H9 (cell line): Measurements from ENCODE around the gene TOP3B. TPM values are rescaled to one million over a fixed set of nuclear protein-coding genes. Genes with fewer than 3 reads are reported as not detected.
A peak's percentile ranks its signal among the peaks of the same experiment; 100 is the strongest.

ENCODE experiments used
- DNase-seq: peaks from one replicate; pipeline ENCODE4 v3.0.0-alpha.2; 2017
- H2AFZ ChIP-seq: one replicate; pipeline ENCODE4 v1.6.1; 2013; ENCODE audit warnings: mild to moderate bottlenecking, low read length, control low read depth, moderate library complexity
- H2AK5ac ChIP-seq: 2 replicates; pipeline ENCODE4 v1.6.1; 2013; ENCODE audit warnings: low read length, control low read depth, mixed read lengths; ENCODE audit not compliant: insufficient read length
- H2BK120ac ChIP-seq: one replicate; pipeline ENCODE4 v1.6.1; 2013; ENCODE audit warnings: low read depth, mild to moderate bottlenecking, low read length, control low read depth, inconsistent platforms; ENCODE audit not compliant: poor library complexity, severe bottlenecking
- H2BK12ac ChIP-seq: 2 replicates; pipeline ENCODE4 v1.6.1; 2013; ENCODE audit warnings: low read length, control low read depth, mixed read lengths, low read depth; ENCODE audit not compliant: insufficient read length
- H2BK15ac ChIP-seq: 2 replicates; pipeline ENCODE4 v1.6.1; 2013; ENCODE audit warnings: low read depth, low read length, control low read depth
- H2BK20ac ChIP-seq: one replicate; pipeline ENCODE4 v1.6.1; 2013; ENCODE audit warnings: low read depth, mild to moderate bottlenecking, low read length, control low read depth, inconsistent platforms; ENCODE audit not compliant: poor library complexity, severe bottlenecking
- H2BK5ac ChIP-seq: 2 replicates; pipeline ENCODE4 v1.6.1; 2013; ENCODE audit warnings: low read length, control low read depth, mixed read lengths; ENCODE audit not compliant: insufficient read length
- H3K14ac ChIP-seq: 2 replicates; pipeline ENCODE4 v1.6.1; 2013; ENCODE audit warnings: low read length, control low read depth; ENCODE audit not compliant: insufficient read depth
- H3K18ac ChIP-seq: 2 replicates; pipeline ENCODE4 v1.6.1; 2013; ENCODE audit warnings: low read depth, mild to moderate bottlenecking, mixed read lengths, low read length, control low read depth; ENCODE audit not compliant: insufficient read length
- H3K23ac ChIP-seq: 2 replicates; pipeline ENCODE4 v1.6.1; 2013; ENCODE audit warnings: low read length, control low read depth, mixed read lengths, low read depth; ENCODE audit not compliant: insufficient read length
- H3K23me2 ChIP-seq: 2 replicates; pipeline ENCODE4 v1.6.1; 2013; ENCODE audit warnings: low read depth, mild to moderate bottlenecking, mixed read lengths, low read length, control low read depth; ENCODE audit not compliant: insufficient read length, poor library complexity, severe bottlenecking
- H3K27ac ChIP-seq: 2 replicates; pipeline ENCODE4 v1.5.1; 2013; ENCODE audit warnings: low read length, control low read depth, mixed read lengths, low read depth; ENCODE audit not compliant: insufficient read length
- H3K27me3 ChIP-seq: 2 replicates; pipeline ENCODE4 v1.6.1; 2013; ENCODE audit warnings: low read length, control low read depth, inconsistent platforms; ENCODE audit not compliant: insufficient read depth
- H3K4ac ChIP-seq: 2 replicates; pipeline ENCODE4 v1.6.1; 2013; ENCODE audit warnings: low read depth, mild to moderate bottlenecking, control low read depth, inconsistent platforms, low read length, moderate library complexity
- H3K4me1 ChIP-seq: 2 replicates; pipeline ENCODE4 v1.6.1; 2013; ENCODE audit warnings: low read length, control low read depth, inconsistent platforms; ENCODE audit not compliant: insufficient read depth
- H3K4me2 ChIP-seq: 2 replicates; pipeline ENCODE4 v1.6.1; 2013; ENCODE audit warnings: low read length, control low read depth, mixed read lengths; ENCODE audit not compliant: insufficient read length, insufficient read depth
- H3K56ac ChIP-seq: 2 replicates; pipeline ENCODE4 v1.6.1; 2013; ENCODE audit warnings: low read depth, mild to moderate bottlenecking, mixed read lengths, low read length, control low read depth; ENCODE audit not compliant: insufficient read length
- H3K79me1 ChIP-seq: 2 replicates; pipeline ENCODE4 v1.6.1; 2013; ENCODE audit warnings: low read depth, mild to moderate bottlenecking, moderate library complexity, low read length, control low read depth, inconsistent platforms; ENCODE audit not compliant: insufficient read depth, poor library complexity, severe bottlenecking
- H3K79me2 ChIP-seq: 2 replicates; pipeline ENCODE4 v1.6.1; 2013; ENCODE audit warnings: low read length, control low read depth, inconsistent platforms; ENCODE audit not compliant: insufficient read depth
- H3K9ac ChIP-seq: 2 replicates; pipeline ENCODE4 v1.6.1; 2013; ENCODE audit warnings: low read length, control low read depth, mixed read lengths; ENCODE audit not compliant: insufficient read length; ENCODE audit errors: extremely low read depth
- H3K9me3 ChIP-seq: one replicate; pipeline ENCODE4 v1.6.1; 2013; ENCODE audit warnings: low read depth, low read length, inconsistent platforms; ENCODE audit not compliant: control insufficient read depth
- H3T11ph ChIP-seq: one replicate; pipeline ENCODE4 v1.6.1; 2013; ENCODE audit warnings: mild to moderate bottlenecking, low read length, control low read depth, inconsistent platforms
- H4K20me1 ChIP-seq: one replicate; pipeline ENCODE4 v1.6.1; 2013; ENCODE audit not compliant: control insufficient read depth, insufficient read length, insufficient read depth
- H4K5ac ChIP-seq: 2 replicates; pipeline ENCODE4 v1.6.1; 2013; ENCODE audit warnings: low read depth, mild to moderate bottlenecking, mixed read lengths, low read length, control low read depth; ENCODE audit not compliant: insufficient read length
- H4K8ac ChIP-seq: replicated peaks from 2 replicates; pipeline ENCODE4 v1.6.1; 2013; ENCODE audit warnings: low read length, control low read depth, mixed read lengths, low read depth; ENCODE audit not compliant: insufficient read length
- H4K91ac ChIP-seq: 2 replicates; pipeline ENCODE4 v1.6.1; 2013; ENCODE audit warnings: low read depth, mild to moderate bottlenecking, moderate library complexity, mixed read lengths, low read length, control low read depth; ENCODE audit not compliant: insufficient read length
- H3K27ac Mint-ChIP-seq, 3 experiments: 2 replicates in 2 of 3; 3 replicates in 1 of 3; pipeline ENCODE4 v1.8.0; 2020 to 2021; ENCODE audit warnings: mixed read lengths in 3 of 3, mild to moderate bottlenecking in 1 of 3, moderate library complexity in 1 of 3
- H3K27me3 Mint-ChIP-seq: 2 replicates; pipeline ENCODE4 v1.8.0; 2021; ENCODE audit warnings: low read depth, mild to moderate bottlenecking, moderate library complexity, mixed read lengths
- H3K36me3 Mint-ChIP-seq, 3 experiments: 2 replicates in 2 of 3; 3 replicates in 1 of 3; pipeline ENCODE4 v1.8.0; 2020 to 2021; ENCODE audit warnings: low read depth in 3 of 3, mixed read lengths in 3 of 3; ENCODE audit not compliant: insufficient read depth in 1 of 3
- H3K4me1 Mint-ChIP-seq, 2 experiments: 2 replicates each; pipeline ENCODE4 v1.8.0; 2020; ENCODE audit warnings: mixed read lengths in 2 of 2
- H3K4me3 Mint-ChIP-seq, 2 experiments: 2 replicates in 1 of 2; 3 replicates in 1 of 2; pipeline ENCODE4 v1.8.0; 2020 to 2021; ENCODE audit warnings: mild to moderate bottlenecking in 2 of 2, mixed read lengths in 2 of 2, moderate library complexity in 1 of 2
- H3K9me3 Mint-ChIP-seq, 2 experiments: 2 replicates in 1 of 2; 3 replicates in 1 of 2; pipeline ENCODE4 v1.8.0; 2020; ENCODE audit warnings: mild to moderate bottlenecking in 2 of 2, mixed read lengths in 2 of 2, moderate library complexity in 1 of 2
- WGBS: extraction: QIAGEN DNeasy Blood & Tissue Kit; methylation state at CpG from one replicate; pipeline ENCODE4 v1.1.7; 2013; ENCODE audit warnings: missing lambda C conversion rate, low lambda C conversion rate, mixed read lengths; ENCODE audit not compliant: insufficient read length; ENCODE audit errors: extremely low coverage; 5-methylcytosine and 5-hydroxymethylcytosine counted together
- total RNA-seq: library from RNA; stranded (reverse); gene quantifications from 2 replicates; pipeline ENCODE4 v1.2.1, GENCODE V29; 2021
- TF ChIP-seq, protein P1 (sequence below): fragments of 200-600 bp; sonication (generic); conservative IDR thresholded peaks from 3 replicates; pipeline ENCODE4 v1.8.0; 2021; ENCODE audit warnings: antibody characterized with exemption, mild to moderate bottlenecking

TOP3B gene
- total RNA-seq, 1 experiment from 2014 or later: 55.2 TPM

DNA sequence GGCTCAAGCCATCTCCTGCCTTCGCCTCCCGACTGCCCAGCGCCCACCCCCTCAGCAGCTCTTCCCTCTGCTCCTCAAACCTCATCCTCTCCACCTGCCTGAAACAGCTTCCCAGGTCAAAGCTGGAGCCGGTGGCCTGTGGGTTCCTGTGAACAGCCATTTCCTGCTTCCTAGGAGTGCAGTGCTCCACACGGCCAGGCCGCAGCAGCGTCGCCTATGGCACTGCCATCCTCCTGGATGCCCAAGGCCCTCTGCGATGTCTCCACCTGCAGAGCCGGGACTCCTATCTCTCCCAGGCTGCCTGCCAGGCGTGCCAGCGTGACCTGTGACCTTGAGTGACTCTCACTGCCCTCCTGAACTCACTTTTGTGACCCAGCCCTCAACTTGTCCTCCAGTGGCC is 54.5 kb downstream of the TOP3B start:
- H3K9me3 ChIP-seq: no peaks in the 10 kb centered on the region
- no peaks in the 10 kb centered on the region for H3K27me3 ChIP-seq
- H3K9ac ChIP-seq: no peak overlapping the region
- Mint-ChIP-seq H3K36me3 (peaks cover 2 to 28% (median 22%) of the 10 kb centered on the region in 3 experiments; a peak in 6 of 7 replicates), H3K27me3 (no peaks in the 10 kb centered on the region), H3K9me3 (no peaks in the 10 kb centered on the region), H3K27ac (peak overlapping the region; percentile 40 to 91 (median 84); a peak in 6 of 7 replicates), H3K4me3 (no peak overlapping the region; a peak in 1 of 5 replicates), H3K4me1 (peaks cover 36 to 50% of the 10 kb centered on the region in 2 experiments)
- no peak overlapping the region for H2BK15ac ChIP-seq
- H2BK120ac ChIP-seq: no peak overlapping the region
- no peak overlapping the region for H3K27ac ChIP-seq
- H3K18ac ChIP-seq: no peak overlapping the region
- H4K20me1 ChIP-seq: no peaks in the 10 kb centered on the region
- no peak overlapping the region for H4K5ac ChIP-seq
- H3K14ac ChIP-seq: no peak overlapping the region; the same call in 1 of the 2 replicates
- no peak overlapping the region for H2BK5ac ChIP-seq
- TF ChIP-seq, protein P1, sequence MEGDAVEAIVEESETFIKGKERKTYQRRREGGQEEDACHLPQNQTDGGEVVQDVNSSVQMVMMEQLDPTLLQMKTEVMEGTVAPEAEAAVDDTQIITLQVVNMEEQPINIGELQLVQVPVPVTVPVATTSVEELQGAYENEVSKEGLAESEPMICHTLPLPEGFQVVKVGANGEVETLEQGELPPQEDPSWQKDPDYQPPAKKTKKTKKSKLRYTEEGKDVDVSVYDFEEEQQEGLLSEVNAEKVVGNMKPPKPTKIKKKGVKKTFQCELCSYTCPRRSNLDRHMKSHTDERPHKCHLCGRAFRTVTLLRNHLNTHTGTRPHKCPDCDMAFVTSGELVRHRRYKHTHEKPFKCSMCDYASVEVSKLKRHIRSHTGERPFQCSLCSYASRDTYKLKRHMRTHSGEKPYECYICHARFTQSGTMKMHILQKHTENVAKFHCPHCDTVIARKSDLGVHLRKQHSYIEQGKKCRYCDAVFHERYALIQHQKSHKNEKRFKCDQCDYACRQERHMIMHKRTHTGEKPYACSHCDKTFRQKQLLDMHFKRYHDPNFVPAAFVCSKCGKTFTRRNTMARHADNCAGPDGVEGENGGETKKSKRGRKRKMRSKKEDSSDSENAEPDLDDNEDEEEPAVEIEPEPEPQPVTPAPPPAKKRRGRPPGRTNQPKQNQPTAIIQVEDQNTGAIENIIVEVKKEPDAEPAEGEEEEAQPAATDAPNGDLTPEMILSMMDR: no peak
- H3K4me2 ChIP-seq: no peak overlapping the region
- no CpG with 5 or more reads among the region's 12 CpGs for WGBS
- H2AK5ac ChIP-seq: no peak overlapping the region
- H3K4me1 ChIP-seq: peaks cover 4% of the 10 kb centered on the region; the same call in 1 of the 2 replicates
- no peak overlapping the region for H3K56ac ChIP-seq
- H4K8ac ChIP-seq: no peak overlapping the region
- no peak for DNase-seq
- H3K4ac ChIP-seq: no peak overlapping the region
- no peaks in the 10 kb centered on the region for H3K79me2 ChIP-seq
- no peak overlapping the region for H2BK12ac ChIP-seq
- no peak overlapping the region for H3T11ph ChIP-seq
- H3K23ac ChIP-seq: no peak overlapping the region
- H2BK20ac ChIP-seq: no peak overlapping the region
- no peaks in the 10 kb centered on the region for H3K79me1 ChIP-seq
- H2AFZ ChIP-seq: no peak overlapping the region
- H3K23me2 ChIP-seq: no peaks in the 10 kb centered on the region
- no peak overlapping the region for H4K91ac ChIP-seq
